Subcutaneous abdominal adipose tissue (tissue), 5 donors: ENCODE results near the gene SRGAP1.

Source experiments
- H3K27ac ChIP-seq: one replicate; pipeline ENCODE4 v1.7.0; 2013; ENCODE audit warnings: low read depth, mild to moderate bottlenecking, inconsistent platforms, low read length, moderate library complexity
- H3K27me3 ChIP-seq, 5 donors: one replicate each; pipeline ENCODE4 v1.7.0; 2013; ENCODE audit warnings: low read length in 5 of 5, inconsistent platforms in 1 of 5; ENCODE audit not compliant: control insufficient read depth in 5 of 5, insufficient read depth in 4 of 5
- H3K36me3 ChIP-seq, 5 donors: one replicate each; pipeline ENCODE4 v1.7.0; 2013; ENCODE audit warnings: low read length in 5 of 5; ENCODE audit not compliant: control insufficient read depth in 5 of 5, insufficient read depth in 5 of 5
- H3K4me1 ChIP-seq, 5 donors: one replicate each; pipeline ENCODE4 v1.7.0; 2013; ENCODE audit warnings: low read length in 5 of 5, mild to moderate bottlenecking in 3 of 5, moderate library complexity in 1 of 5; ENCODE audit not compliant: control insufficient read depth in 5 of 5, insufficient read depth in 5 of 5
- H3K4me3 ChIP-seq, 5 donors: one replicate each; pipeline ENCODE4 v1.7.0; 2013; ENCODE audit warnings: low read length in 5 of 5, low read depth in 1 of 5
- H3K9ac ChIP-seq, 5 donors: one replicate each; pipeline ENCODE4 v1.7.0; 2013; ENCODE audit warnings: low read length in 5 of 5, mild to moderate bottlenecking in 4 of 5, moderate library complexity in 3 of 5
- H3K9me3 ChIP-seq, 5 donors: one replicate each; pipeline ENCODE4 v1.7.0; 2013; ENCODE audit warnings: low read length in 5 of 5; ENCODE audit not compliant: control insufficient read depth in 5 of 5
- donor health status: healthy.
- donor health status: healthy.
- donor health status: healthy.
- donor health status: healthy.
- donor health status: healthy.

SRGAP1 gene

GRCh38 chr12:63967358-63968145, 123.1 kb downstream of the SRGAP1 start:
- H3K9ac ChIP-seq, result peak overlapping the region in 1 of 5 donors; percentile 3
- H3K27ac ChIP-seq, result no peak overlapping the region
- no peaks in the 10 kb centered on the region for H3K27me3 ChIP-seq
- no peaks in the 10 kb centered on the region for H3K36me3 ChIP-seq
- no peaks in the 10 kb centered on the region for H3K9me3 ChIP-seq
- peaks cover 0 to 22% (median 16%) of the 10 kb centered on the region in 5 donors for H3K4me1 ChIP-seq
- H3K4me3 ChIP-seq, result no peak overlapping the region

GRCh38 chr12:63968673-63969072, 124.2 kb downstream of the SRGAP1 start:
- Histone ChIP-seq H3K9me3 (no peaks in the 10 kb centered on the region), H3K4me3 (no peak overlapping the region), H3K27ac (no peak overlapping the region)

GRCh38 chr12:63976902-63977395, 132.4 kb downstream of the SRGAP1 start:
- no peaks in the 10 kb centered on the region for H3K27me3 ChIP-seq
- no peak overlapping the region for H3K4me3 ChIP-seq
- no peak overlapping the region for H3K27ac ChIP-seq
- H3K9me3 ChIP-seq, result no peaks in the 10 kb centered on the region
- no peaks in the 10 kb centered on the region for H3K36me3 ChIP-seq
- no peak overlapping the region for H3K9ac ChIP-seq
- peaks cover 0 to 12% (median 8%) of the 10 kb centered on the region in 5 donors for H3K4me1 ChIP-seq

More at GRCh38 chr12:63968673-63969072, 124.2 kb downstream of the SRGAP1 start:
- Histone ChIP-seq H3K36me3 (no peaks in the 10 kb centered on the region), H3K27me3 (no peaks in the 10 kb centered on the region), H3K9ac (no peak overlapping the region), H3K4me1 (peaks cover 0 to 22% (median 12%) of the 10 kb centered on the region in 5 donors)

GRCh38 chr12:63977441-63977840, 132.9 kb downstream of the SRGAP1 start:
- no peak overlapping the region for H3K4me3 ChIP-seq
- H3K27me3 ChIP-seq, result no peaks in the 10 kb centered on the region
- H3K9me3 ChIP-seq, result no peaks in the 10 kb centered on the region
- peaks cover 0 to 12% (median 8%) of the 10 kb centered on the region in 5 donors for H3K4me1 ChIP-seq
- H3K9ac ChIP-seq, result no peak overlapping the region
- no peak overlapping the region for H3K27ac ChIP-seq
- H3K36me3 ChIP-seq, result no peaks in the 10 kb centered on the region

- Histone ChIP-seq H3K36me3 (no peaks in the 10 kb centered on the region), H3K27ac (no peak overlapping the region), H3K4me3 (no peak overlapping the region), H3K9me3 (no peaks in the 10 kb centered on the region), H3K9ac (no peak overlapping the region), H3K4me1 (peaks cover 0 to 12% (median 8%) of the 10 kb centered on the region in 5 donors), H3K27me3 (no peaks in the 10 kb centered on the region)
These were observed 134.0 kb downstream of the SRGAP1 start for GRCh38 chr12:63978519-63978918.

GRCh38 chr12:63980211-63980610, 135.7 kb downstream of the SRGAP1 start:
- H3K9me3 ChIP-seq, result no peaks in the 10 kb centered on the region
- peaks cover 0 to 4% (median 0%) of the 10 kb centered on the region in 5 donors for H3K36me3 ChIP-seq
- no peak overlapping the region for H3K27ac ChIP-seq
- H3K27me3 ChIP-seq, result no peaks in the 10 kb centered on the region
- no peak overlapping the region for H3K4me3 ChIP-seq
- H3K4me1 ChIP-seq, result peaks cover 0 to 12% (median 8%) of the 10 kb centered on the region in 5 donors
- H3K9ac ChIP-seq, result no peak overlapping the region

GRCh38 chr12:63981343-63981742, 136.8 kb downstream of the SRGAP1 start:
- H3K9ac ChIP-seq, result no peak overlapping the region
- no peaks in the 10 kb centered on the region for H3K27me3 ChIP-seq
- no peak overlapping the region for H3K4me3 ChIP-seq
- H3K9me3 ChIP-seq, result no peaks in the 10 kb centered on the region
- peaks cover 0 to 12% (median 9%) of the 10 kb centered on the region in 5 donors for H3K4me1 ChIP-seq
- H3K36me3 ChIP-seq, result peaks cover 0 to 7% (median 0%) of the 10 kb centered on the region in 5 donors
- no peak overlapping the region for H3K27ac ChIP-seq

GRCh38 chr12:63982604-63983295, 138.2 kb downstream of the SRGAP1 start:
- H3K27ac ChIP-seq, result no peak overlapping the region

GRCh38 chr12:63985456-63985855, 141.0 kb downstream of the SRGAP1 start:
- Histone ChIP-seq H3K27me3 (no peaks in the 10 kb centered on the region), H3K36me3 (peaks cover 0 to 11% (median 0%) of the 10 kb centered on the region in 5 donors), H3K27ac (no peak overlapping the region), H3K4me1 (peaks cover 0 to 16% (median 11%) of the 10 kb centered on the region in 5 donors), H3K9me3 (no peaks in the 10 kb centered on the region), H3K4me3 (no peak overlapping the region), H3K9ac (no peak overlapping the region)

More at GRCh38 chr12:63982604-63983295, 138.2 kb downstream of the SRGAP1 start:
- H3K36me3 ChIP-seq, result peaks cover 0 to 7% (median 0%) of the 10 kb centered on the region in 5 donors
- H3K27me3 ChIP-seq, result no peaks in the 10 kb centered on the region
- H3K4me3 ChIP-seq, result no peak overlapping the region
- peaks cover 0 to 9% (median 6%) of the 10 kb centered on the region in 5 donors for H3K4me1 ChIP-seq
- H3K9me3 ChIP-seq, result no peaks in the 10 kb centered on the region
- H3K9ac ChIP-seq, result no peak overlapping the region

GRCh38 chr12:63985945-63986344, 141.4 kb downstream of the SRGAP1 start:
- H3K27ac ChIP-seq, result no peak overlapping the region
- H3K4me3 ChIP-seq, result no peak overlapping the region
- no peak overlapping the region for H3K9ac ChIP-seq
- H3K27me3 ChIP-seq, result no peaks in the 10 kb centered on the region
- peaks cover 0 to 16% (median 11%) of the 10 kb centered on the region in 5 donors for H3K4me1 ChIP-seq
- peaks cover 0 to 11% (median 0%) of the 10 kb centered on the region in 5 donors for H3K36me3 ChIP-seq
- no peaks in the 10 kb centered on the region for H3K9me3 ChIP-seq
